Measurements from ENCODE around the gene ELOVL2. TPM values are rescaled to one million over a fixed set of nuclear protein-coding genes. Genes with fewer than 3 reads are reported as not detected.

ELOVL2 gene
- total and polyA plus RNA-seq, 10 of the 15 experiments (the other 5 are each of a cell fraction or from before 2014, with no cell fraction given): 0.01 to 0.03 TPM; not detected in 8

GRCh38 chr6:11080296-11080695, 36.2 kb upstream of the ELOVL2 start (continued):
- no peak for TF ChIP-seq ZNF687 (IDR thresholded peaks at IDR 0.05)
- no peak for TF ChIP-seq FOXM1 (IDR thresholded peaks at IDR 0.05; ENCODE audit: low read depth, low read length)
- no peak for TF ChIP-seq ZNF622 (IDR thresholded peaks at IDR 0.05)
- TF ChIP-seq TCF7 (IDR thresholded peaks at IDR 0.05; ENCODE audit: borderline replicate concordance): no peak
- TF ChIP-seq EZH2 (IDR thresholded peaks at IDR 0.05; ENCODE audit: borderline replicate concordance, control insufficient read depth, low read depth, low read length): no peak
- no peak for TF ChIP-seq IKZF2 (IDR thresholded peaks at IDR 0.05)
- TF ChIP-seq ATF3 (IDR thresholded peaks at IDR 0.05; ENCODE audit: borderline replicate concordance, extremely low read depth, low read depth, low read length): no peak

- SMC1A ChIA-PET (ENCODE audit: uncharacterized antibody, unreplicated experiment): no interaction called here
- Histone ChIP-seq H3K4me2 (ENCODE audit: control insufficient read depth, insufficient read depth) (no peak overlapping the region), H3K27ac (ENCODE audit: control insufficient read depth, insufficient read depth) (no peak overlapping the region), H2AFZ (ENCODE audit: control insufficient read depth, low read depth, low read length) (no peak overlapping the region), H3K79me2 (ENCODE audit: control insufficient read depth, insufficient read depth, low read length) (no peaks in the 10 kb centered on the region), H3K4me1 (ENCODE audit: control insufficient read depth, insufficient read depth, low read length) (no peaks in the 10 kb centered on the region), H3K9me3 (replicated peaks; ENCODE audit: control insufficient read depth, insufficient read depth, low read length) (no peaks in the 10 kb centered on the region), H3K36me3 (ENCODE audit: control insufficient read depth in 2 of 2, insufficient read depth in 2 of 2, low read length in 1 of 2) (no peaks in the 10 kb centered on the region), H3K9ac (ENCODE audit: control insufficient read depth, insufficient read depth, low read length) (no peak overlapping the region), H4K20me1 (ENCODE audit: control insufficient read depth, insufficient read depth) (no peaks in the 10 kb centered on the region), H3K4me3 (no peak overlapping the region), H3K27me3 (replicated peaks in 1 of 2; ENCODE audit: control insufficient read depth in 2 of 2, insufficient read depth in 2 of 2, low read length in 1 of 2) (no peaks in the 10 kb centered on the region)
- DNase-seq (ENCODE audit: low read depth, low spot score): no peak
- intact Hi-C loops (cut with micrococcal nuclease; ENCODE audit: unreplicated experiment): no loop called here
- FAIRE-seq: no peak
- POLR2A ChIA-PET: no interaction called here
- ATAC-seq: no peak
- CTCF ChIA-PET: interaction anchor here (1.6 kb wide), 1 partner anchor 9 kb away, joined by 4 read pairs; no protein-coding TSS in a partner anchor
- 80% methylated on average over 4 of the region's 4 CpGs for WGBS (ENCODE audit: insufficient coverage, insufficient replicate concordance, low lambda C conversion rate, missing lambda C conversion rate)
- RAD21 ChIA-PET (ENCODE audit: unreplicated experiment): no interaction called here
- BruUV-seq (replicated peaks): no TSS peak
- in situ Hi-C loops (cut with MboI): no loop called here
- TF ChIP-seq ZNF274 (IDR thresholded peaks at IDR 0.05; ENCODE audit: insufficient read depth, insufficient read length): no peak
- no peak for TF ChIP-seq NFXL1 (IDR thresholded peaks at IDR 0.05; ENCODE audit: borderline replicate concordance)
- TF ChIP-seq KLF5 (IDR thresholded peaks at IDR 0.05; ENCODE audit: partially characterized antibody): no peak
- TF ChIP-seq SUPT20H (IDR thresholded peaks at IDR 0.05; ENCODE audit: borderline replicate concordance, control insufficient read depth, low read depth, low read length): no peak
- no peak for TF ChIP-seq ASH2L (IDR thresholded peaks at IDR 0.05; ENCODE audit: borderline replicate concordance, low read depth)
- no peak for TF ChIP-seq ELK1 (IDR thresholded peaks at IDR 0.05; ENCODE audit: low read depth, low read length)
- no peak for TF ChIP-seq CHD1 (IDR thresholded peaks at IDR 0.05; ENCODE audit: low read depth, low read length)
- TF ChIP-seq ZBTB4 (CRISPR knock-in tag; IDR thresholded peaks at IDR 0.05): no peak
These were observed 34.2 kb upstream of the ELOVL2 start for GRCh38 chr6:11078266-11078665.

Data from GM12878 (cell line).